Measurements from ENCODE around the gene WIPI1.

- TF ChIP-seq CTCF (IDR thresholded peaks at IDR 0.05; ENCODE audit: low read depth, low read length) (no peak), EZH2phosphoT487 (IDR thresholded peaks at IDR 0.05; ENCODE audit: low read depth) (no peak)
Observed at GRCh38 chr17:68378268-68379176, 78.8 kb downstream of the WIPI1 start.

Data from OCI-LY3 (cell line).